Measurements from ENCODE around the gene ZBTB20. TPM values are rescaled to one million over a fixed set of nuclear protein-coding genes. Genes with fewer than 3 reads are reported as not detected.

The ZBTB20 gene
- total RNA-seq, 1 donor from 2014 or later = 84.2 TPM

DNA sequence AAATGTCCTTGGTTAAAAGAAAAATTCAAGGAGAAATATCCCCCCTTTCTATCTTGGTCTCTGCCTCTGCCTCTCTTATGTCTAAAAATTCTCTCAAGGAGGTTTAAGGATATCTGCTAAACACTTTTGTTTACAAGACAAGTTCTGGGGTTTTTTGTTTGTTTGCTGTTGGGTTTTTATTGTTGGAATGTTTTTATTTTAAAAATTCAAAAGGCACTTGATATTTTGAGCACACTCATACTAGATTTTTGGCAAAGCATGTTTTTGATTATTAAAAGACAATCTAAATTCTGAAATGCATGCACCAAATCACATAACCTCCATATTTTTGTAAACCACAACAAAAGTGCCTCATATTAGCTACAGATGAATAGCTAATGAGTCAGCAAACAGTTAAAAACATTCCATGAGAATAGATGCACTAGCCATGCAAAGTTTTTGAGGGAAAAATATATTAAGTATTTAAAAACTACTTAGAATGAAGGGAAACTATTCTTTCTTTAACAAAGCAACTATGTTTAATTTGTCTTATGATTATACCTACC, 84.6 kb downstream of the ZBTB20 start:
- intact Hi-C loops (cut with DNase I) = no loop called here
- DNase-seq (ENCODE audit: low spot score) = no peak

DNA sequence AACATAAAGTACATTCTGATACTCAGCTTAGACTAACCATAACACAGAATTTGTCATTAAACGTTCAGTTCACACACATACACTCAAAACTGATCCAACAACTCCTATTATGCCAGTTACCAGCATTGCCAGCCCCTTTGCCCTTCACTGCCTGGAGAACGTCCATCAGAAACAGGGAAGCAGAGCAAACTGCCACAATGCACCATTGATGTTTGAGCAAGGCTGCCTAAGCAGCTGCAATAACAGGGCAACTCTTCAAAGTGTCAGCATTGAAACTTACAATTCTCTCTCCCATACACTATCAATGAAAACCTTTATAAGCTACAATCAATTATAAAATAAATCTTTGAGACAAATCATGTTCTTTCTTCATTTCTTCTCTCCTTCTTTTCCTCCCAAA, 85.1 kb downstream of the ZBTB20 start:
- intact Hi-C loops (cut with DNase I) = no loop called here
- DNase-seq (ENCODE audit: low spot score) = no peak

DNA sequence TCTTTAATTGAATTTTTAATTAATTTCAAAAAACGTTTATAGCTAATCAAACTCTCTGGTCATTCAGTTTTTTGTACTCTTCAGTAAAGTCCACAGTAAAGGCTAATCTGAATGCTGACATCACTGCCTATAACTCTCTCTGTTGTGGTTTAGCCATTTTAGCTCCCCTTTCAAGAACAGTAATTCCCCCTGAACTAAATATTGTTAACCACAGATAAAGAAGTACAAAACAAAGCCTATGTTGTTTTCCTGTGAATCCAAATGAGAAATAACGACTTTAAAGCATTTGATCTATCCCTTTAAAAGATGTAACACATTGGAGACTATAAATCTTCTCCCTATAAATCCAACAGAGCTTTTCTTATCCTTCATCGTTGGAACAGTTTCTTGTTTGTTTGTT, 94.2 kb downstream of the ZBTB20 start:
- no peak for DNase-seq (ENCODE audit: low spot score)
- intact Hi-C loops (cut with DNase I) = no loop called here

DNA sequence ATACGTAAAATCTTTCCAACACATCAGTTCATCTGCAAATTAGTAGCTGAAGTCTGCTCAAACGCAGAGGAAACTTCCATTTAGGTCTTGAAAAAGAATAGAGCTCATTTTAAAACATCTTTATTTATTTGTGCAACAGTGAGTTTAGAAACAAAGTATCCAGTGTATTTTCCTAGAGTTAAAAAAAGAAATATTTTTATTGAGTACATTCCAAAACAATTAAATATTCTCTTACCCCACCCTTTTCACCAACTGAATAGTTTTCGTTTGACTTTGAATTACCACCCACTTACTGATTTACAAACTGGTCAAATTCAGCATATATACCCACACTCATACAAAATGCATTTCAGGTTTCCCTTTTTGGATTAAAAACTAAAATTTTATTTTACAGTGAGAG, 104.7 kb downstream of the ZBTB20 start:
- no peak for DNase-seq (ENCODE audit: low spot score)
- intact Hi-C loops (cut with DNase I) = loop anchor here (5.0 to 10.0 kb wide), 2 partner anchors 50 to 122 kb away; no protein-coding TSS in a partner anchor

DNA sequence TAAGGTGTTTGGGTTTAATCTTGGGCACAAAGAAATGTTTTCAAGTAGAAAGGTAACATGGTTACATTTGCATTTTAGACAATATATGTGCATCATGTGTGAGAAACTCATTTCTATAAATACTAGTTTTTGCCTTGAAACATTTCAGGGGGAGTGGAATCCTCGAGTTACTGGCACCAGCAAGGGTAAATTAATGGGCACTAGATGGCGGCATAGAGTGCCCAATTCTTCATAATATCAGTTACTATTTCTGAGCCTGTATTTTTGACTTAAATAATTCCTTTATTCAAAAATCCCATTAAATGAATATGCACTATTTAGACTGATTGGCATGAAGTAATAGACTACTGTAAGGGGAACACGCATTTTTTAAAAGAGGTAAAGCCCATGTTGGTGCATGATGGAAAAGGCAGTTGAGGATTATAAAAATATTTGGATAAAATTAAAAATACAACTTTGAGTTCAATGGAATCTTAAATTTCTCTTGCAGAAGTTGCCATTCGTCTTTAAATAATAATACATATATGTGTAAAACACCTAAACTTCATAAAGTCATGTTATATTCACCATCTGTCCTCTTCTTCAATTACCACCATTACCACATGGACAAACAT, 106.3 kb downstream of the ZBTB20 start:
- DNase-seq (ENCODE audit: low spot score) = no peak
- intact Hi-C loops (cut with DNase I) = loop anchor here (5.0 to 10.0 kb wide), 2 partner anchors 52 to 124 kb away; no protein-coding TSS in a partner anchor

DNA sequence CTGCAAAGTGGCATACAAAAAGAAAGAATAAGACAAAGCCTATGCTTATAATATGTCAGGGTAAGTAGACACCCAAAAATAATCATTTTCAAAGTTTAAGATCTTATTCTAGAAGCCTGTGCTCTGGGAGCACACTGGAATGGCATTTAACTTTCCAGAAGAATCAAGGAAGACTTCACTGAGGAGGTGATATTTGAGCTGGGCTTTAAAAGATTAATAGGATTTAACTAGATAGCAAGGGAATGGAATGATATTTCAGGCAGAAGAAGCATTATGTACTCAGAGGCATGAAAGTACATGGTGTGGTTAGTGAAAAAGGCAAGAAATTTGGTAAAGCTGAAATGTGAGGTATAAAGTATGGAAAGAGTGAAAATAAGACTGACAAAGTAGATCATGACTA, 106.8 kb downstream of the ZBTB20 start:
- no peak for DNase-seq (ENCODE audit: low spot score)
- intact Hi-C loops (cut with DNase I) = loop anchor here (5.0 to 10.0 kb wide), 2 partner anchors 52 to 125 kb away; no protein-coding TSS in a partner anchor

DNA sequence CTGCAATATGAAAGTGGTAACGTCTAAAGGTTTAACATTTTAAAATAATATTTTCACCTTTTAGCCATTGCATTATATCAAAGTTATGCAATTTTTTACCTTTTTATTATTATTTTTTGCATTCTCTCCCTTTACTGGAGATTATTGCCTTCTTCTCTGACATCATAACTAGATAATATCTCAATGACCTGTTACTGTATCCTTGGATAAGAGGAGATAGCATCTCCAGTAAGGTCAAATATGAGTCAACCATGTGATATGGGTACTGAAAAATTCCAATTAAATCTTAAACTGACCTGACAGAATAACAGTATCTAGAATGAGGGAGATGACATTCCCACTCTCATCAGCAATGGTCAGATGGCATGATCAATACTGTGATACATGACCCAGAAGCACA, 108.3 kb downstream of the ZBTB20 start:
- no peak for DNase-seq (ENCODE audit: low spot score)
- intact Hi-C loops (cut with DNase I) = no loop called here

DNA sequence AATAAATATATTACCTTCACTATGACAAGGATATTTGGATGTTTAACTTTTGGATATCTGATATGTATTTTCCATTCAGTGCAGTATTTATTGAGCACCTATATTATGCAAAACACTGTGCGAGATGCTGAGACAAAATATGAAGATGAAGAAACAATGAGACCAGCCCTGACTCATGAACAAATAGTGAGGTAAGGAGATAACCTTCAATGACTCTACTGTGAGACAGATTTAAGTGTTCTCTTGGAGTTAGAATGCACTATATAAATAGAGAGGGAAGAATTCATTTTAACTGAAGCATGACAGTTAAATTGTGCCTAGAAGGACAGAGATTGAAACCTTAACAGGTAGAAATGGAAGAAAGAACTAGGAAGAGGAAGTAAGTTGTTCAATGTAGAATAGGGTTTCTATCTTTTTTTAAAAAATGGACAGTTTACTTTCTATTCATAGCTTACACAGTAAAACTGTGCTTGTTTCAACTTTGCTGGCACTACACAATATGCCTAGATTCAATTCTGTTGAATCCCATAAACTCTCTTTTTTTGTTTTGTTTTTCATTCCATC, 124.2 kb downstream of the ZBTB20 start:
- intact Hi-C loops (cut with DNase I) = no loop called here
- DNase-seq (ENCODE audit: low spot score) = no peak

DNA sequence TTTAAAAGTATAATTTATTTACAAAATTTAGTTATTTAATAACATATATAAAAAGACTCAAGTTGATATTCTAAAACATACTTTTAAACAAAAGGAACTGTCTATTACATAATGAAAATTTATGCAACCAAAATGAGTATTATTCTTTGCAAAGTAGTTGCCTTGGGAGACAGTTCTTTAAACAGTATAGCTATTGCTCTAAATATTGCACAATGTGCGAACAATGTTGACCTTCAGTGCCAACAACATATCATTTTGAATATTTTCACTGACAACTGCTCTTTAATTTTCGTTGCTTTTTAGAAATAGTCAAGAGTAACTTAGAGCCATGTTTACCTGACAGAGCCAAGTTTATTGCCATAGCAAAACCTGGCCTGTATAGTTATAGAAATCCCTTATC, 124.9 kb downstream of the ZBTB20 start:
- intact Hi-C loops (cut with DNase I) = no loop called here
- no peak for DNase-seq (ENCODE audit: low spot score)

DNA sequence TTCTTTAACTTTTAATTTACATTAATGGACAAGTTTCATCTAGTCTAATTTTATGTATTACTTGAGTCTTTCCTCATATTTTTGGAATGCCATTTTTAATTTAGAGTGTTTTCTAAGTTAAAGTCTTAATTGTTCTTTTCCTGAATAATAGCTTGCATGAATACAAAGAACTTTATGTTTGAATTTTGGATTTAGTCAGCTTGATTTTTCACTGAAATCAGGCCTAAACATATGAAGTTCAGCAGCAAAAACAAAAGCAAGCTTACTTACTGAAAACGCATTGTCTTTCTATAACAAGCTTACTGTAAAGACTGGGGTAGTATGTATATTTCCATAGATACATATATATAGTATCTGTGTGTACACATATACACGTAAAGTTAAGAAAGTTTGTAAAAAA, 126.0 kb downstream of the ZBTB20 start:
- intact Hi-C loops (cut with DNase I) = no loop called here
- DNase-seq (ENCODE audit: low spot score) = no peak

DNA sequence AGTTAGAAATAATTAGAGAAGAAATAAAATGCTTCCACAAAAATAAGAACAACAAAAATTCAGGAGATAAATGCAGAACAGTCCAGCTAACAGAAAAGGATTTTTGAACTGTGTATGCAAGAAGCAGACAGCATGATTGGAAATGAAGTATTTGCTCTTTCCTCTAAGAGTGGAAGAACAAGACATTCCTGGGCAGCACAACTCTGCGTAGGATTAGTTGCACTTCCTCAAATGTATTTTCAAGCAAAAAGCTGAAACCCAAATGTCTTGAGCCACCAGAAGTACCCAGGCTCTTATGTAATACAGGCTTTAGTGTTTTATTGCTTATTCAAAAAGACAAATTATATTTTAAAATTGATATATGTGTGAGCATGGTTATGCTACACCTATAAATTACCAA, 127.2 kb downstream of the ZBTB20 start:
- DNase-seq (ENCODE audit: low spot score) = no peak
- intact Hi-C loops (cut with DNase I) = no loop called here

DNA sequence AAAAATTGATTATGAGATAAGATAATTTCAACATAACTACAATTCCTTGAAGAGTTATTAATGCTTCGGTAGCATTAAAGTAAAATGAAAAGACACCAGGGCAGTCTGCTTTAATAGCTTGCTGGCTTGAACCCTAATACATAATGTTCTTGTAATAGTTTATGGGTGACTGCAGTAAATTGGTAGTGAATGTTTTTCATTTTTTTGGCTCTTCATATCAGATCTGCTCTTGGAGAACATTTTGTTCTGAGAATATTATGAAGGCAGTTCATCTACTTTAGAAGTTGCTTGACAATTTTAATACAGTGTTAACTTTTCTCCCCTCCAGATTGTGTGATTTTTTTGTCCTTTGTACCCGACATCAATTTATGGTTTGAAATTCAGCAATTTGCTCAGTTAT, 128.4 kb downstream of the ZBTB20 start:
- intact Hi-C loops (cut with DNase I) = no loop called here
- no peak for DNase-seq (ENCODE audit: low spot score)

DNA sequence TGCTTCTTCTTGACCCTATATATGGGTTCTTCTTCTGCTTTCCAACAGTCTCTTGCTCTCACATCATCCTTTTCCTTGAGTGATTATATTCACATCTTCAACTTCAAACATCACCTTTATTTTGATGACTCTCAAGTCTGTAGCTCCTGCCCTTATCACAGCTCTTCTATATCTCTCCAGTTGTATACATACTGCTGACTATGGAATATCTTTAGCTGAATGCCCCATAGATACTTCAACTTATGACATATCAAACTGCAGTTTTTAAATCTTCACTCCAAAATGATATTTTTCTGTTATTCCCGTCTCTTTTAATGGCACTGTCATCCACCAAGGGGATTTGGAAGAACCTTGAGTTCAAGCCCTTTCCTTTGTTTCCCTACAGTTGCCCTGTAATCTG, 139.1 kb downstream of the ZBTB20 start:
- DNase-seq (ENCODE audit: low spot score) = no peak

DNA sequence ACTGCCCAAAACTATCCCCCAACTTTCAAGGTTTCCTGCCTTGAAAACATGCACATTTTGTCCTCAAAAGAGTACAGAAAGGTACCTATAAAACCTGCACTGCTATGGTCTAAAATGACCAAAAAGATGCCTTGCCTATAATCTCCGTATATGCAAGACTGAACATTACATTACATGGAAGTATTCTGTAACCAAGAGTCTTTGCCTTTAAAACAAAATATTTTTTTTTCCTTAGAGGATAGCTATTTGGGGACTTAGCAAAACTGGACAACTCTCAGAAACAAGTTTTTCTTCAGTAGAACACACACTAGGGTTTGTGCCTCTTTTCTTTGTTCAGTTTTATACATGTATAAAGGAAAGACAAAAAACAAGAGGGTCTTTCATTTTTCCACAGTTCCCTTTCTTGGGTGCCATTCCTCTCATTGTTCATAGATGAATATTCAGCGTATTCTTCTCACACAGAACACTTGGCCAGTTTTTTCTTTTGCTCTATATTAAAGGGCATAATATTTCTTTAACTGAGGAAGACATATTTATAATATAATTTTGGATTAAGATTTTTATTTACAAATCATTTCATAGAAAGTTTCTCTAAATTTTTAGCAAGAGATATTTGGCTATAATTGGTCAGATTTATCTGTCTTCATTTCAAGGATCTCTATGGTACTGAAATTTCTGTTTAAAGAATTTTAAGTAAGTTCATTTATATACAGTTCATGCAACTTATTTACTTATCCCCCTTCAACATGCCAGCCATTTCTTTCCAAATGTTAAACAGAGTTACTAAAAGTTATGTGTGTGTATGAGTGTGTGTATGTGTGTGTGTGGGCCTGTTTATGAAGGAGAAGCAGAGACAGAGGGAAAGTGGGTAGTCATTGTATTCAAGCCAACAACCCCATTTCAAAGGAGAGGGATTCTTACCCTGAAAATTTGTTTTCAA, 142.6 kb downstream of the ZBTB20 start:
- intact Hi-C loops (cut with DNase I) = no loop called here
- DNase-seq (ENCODE audit: low spot score) = no peak

More for the DNA sequence above, 139.1 kb downstream of the ZBTB20 start:
- intact Hi-C loops (cut with DNase I) = no loop called here

DNA sequence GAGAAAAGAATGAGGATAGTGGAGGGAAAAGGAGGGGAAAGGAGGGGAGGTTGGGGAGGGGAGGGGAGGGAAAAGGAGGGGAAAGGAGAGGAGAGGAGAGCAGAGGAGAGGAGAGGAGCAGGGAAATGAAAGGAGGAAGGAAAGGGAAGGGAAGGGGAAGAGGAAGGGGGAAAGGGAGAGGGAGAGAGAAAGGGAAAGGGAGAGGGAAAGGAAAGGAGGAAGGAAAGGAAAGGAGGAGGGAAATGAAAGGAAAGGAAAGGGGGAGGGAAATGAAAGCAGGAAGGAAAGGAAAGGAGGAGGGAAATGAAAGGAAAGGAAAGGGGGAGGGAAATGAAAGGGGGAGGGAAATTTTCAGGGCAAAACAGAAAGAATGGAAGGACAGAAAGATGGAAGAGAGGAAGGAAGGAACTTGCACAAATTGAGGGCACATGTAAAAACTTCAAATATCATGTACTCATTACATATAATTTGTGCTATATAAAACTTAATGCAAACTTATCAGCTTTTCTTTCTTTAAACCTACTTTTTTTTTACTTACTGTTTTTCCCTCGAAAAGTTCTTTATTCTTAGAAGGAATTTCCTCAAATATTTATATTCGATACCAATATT, 148.0 kb downstream of the ZBTB20 start:
- DNase-seq (ENCODE audit: low spot score) = no peak
- intact Hi-C loops (cut with DNase I) = no loop called here

DNA sequence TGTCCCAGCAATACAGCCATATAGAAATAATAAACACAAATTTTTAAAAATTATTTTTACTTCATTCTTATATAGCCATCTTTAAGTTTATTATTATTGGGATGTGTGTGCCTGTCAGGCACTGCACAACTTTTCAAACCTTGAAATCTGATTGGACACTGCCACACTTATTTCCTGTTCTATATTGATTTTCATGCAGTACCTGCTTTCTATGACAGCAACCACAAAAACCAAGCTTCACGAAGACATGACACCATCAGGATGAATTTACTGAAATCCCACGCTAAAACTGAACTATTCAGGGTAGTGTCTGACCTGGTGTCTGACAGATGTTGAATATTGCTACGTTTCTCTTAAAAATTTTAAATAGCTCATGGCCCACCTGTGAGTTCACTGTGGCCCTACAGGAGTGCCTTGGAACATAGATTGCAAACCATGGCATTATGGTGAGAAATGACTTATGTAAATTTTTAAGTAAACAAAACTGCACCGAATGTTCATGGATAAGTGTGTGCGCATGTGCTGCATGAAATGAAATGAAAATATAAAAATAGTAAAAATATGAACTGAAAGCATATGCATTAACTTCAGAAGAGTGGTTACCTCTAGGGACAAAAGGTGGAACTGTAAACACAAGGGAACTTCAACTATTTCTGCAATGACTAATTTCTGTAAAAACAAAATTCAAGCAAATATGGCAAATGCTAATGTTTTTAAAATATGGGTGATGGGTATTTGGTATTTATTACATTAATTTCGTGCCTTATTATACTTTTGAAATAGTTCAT, 152.3 kb downstream of the ZBTB20 start:
- intact Hi-C loops (cut with DNase I) = no loop called here
- no peak for DNase-seq (ENCODE audit: low spot score)

DNA sequence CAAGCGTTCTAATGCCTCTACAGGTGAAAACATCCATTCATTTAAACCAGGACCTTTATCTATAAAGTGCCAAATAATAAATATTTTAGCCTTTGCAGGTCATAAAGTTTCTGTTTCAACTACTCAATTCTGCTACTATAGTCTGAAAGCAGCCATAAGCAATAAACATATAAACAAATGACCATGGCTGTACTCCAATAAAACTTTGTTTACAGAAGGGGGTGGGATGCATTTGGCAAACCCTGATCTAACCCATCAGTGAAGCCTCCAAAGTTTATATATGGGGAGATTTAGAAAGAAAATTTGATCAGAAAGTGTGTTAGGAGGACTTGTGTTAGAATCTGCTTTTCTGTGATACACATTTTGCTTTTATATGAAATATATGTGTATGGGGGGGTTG, 161.3 kb downstream of the ZBTB20 start:
- intact Hi-C loops (cut with DNase I) = no loop called here
- no peak for DNase-seq (ENCODE audit: low spot score)

DNA sequence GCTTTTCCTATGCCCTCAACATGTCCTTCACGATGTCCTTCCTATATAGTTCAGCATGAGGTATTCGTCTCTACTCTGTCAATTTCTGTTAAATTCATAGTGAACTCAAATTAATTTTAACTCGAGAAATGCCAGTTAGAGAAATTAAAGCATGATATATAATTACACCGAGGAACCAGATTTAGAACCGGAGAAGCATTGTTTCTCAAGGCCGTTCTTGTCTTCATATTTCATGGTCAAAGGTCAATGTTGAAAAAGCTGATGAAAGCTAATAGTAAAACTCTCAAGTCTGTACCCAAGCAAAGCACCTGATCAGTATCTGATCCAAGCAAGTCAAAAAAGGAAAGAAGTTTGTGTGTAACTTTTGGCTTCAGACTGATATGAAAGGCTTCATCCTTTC, 163.8 kb downstream of the ZBTB20 start:
- intact Hi-C loops (cut with DNase I) = no loop called here
- DNase-seq (ENCODE audit: low spot score) = no peak

DNA sequence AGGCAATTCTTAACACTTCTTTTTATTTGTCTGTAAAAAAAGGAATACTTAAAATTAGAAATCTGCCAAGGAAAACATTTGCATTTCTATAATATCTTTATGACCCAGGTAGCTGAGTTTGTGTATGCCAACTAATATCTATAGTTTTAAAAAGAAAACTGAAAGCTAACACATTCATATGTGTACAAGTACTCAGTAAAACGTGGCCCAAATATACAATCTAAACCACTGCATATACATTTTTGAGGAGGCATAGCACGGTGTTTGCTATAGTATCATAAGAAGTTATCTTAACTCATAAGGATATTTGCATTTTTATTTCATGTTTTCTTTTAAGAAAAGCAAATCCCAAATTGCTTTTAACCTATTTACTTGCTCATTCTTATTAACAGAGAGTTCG, 172.7 kb downstream of the ZBTB20 start:
- no peak for DNase-seq (ENCODE audit: low spot score)
- intact Hi-C loops (cut with DNase I) = no loop called here
